GM19455 (cell line): Measurements from ENCODE around the gene PRODH.
"Not testable (repeated sequence)": the region's sequence is repeated elsewhere in the genome, so short reads cannot be mapped to it uniquely, and the experiment has no call there.

Experiments
- ATAC-seq: cut with Tn5 transposase; IDR thresholded peaks from one replicate; pipeline ENCODE4 v1.9.1; 2021; ENCODE audit not compliant: unreplicated experiment

The PRODH gene

GRCh38 chr22:18968011-18968749 lies 32.1 kb upstream of the PRODH start:
- ATAC-seq, result no peak

- not testable (repeated sequence) for ATAC-seq
These were observed 31.4 kb upstream of the PRODH start for GRCh38 chr22:18967391-18968010.

GRCh38 chr22:18966748-18967147 lies 30.7 kb upstream of the PRODH start:
- ATAC-seq, result no peak

- ATAC-seq, result no peak
These were observed 29.7 kb upstream of the PRODH start for GRCh38 chr22:18965526-18966421.

- ATAC-seq, result not testable (repeated sequence)
These were observed 28.6 kb upstream of the PRODH start for GRCh38 chr22:18964501-18965265.

GRCh38 chr22:18964051-18964450 lies 28.0 kb upstream of the PRODH start:
- ATAC-seq, result not testable (repeated sequence)

- no peak for ATAC-seq
These were observed 26.2 kb upstream of the PRODH start for GRCh38 chr22:18962308-18962635.

GRCh38 chr22:18961632-18962307 lies 25.7 kb upstream of the PRODH start:
- ATAC-seq, result not testable (repeated sequence)

GRCh38 chr22:18961201-18961600 lies 25.1 kb upstream of the PRODH start:
- not testable (repeated sequence) for ATAC-seq

GRCh38 chr22:18960166-18960820 lies 24.2 kb upstream of the PRODH start:
- not testable (repeated sequence) for ATAC-seq

- not testable (repeated sequence) for ATAC-seq
These were observed 23.6 kb upstream of the PRODH start for GRCh38 chr22:18959741-18960140.

- ATAC-seq, result not testable (repeated sequence)
These were observed 23.2 kb upstream of the PRODH start for GRCh38 chr22:18959266-18959665.

- not testable (repeated sequence) for ATAC-seq
These were observed 22.6 kb upstream of the PRODH start for GRCh38 chr22:18958738-18959137.

- not testable (repeated sequence) for ATAC-seq
These were observed 22.2 kb upstream of the PRODH start for GRCh38 chr22:18958321-18958705.

- not testable (repeated sequence) for ATAC-seq
These were observed 21.7 kb upstream of the PRODH start for GRCh38 chr22:18957621-18958320.

GRCh38 chr22:18956956-18957355 lies 20.9 kb upstream of the PRODH start:
- not testable (repeated sequence) for ATAC-seq

GRCh38 chr22:18956121-18956895 lies 20.2 kb upstream of the PRODH start:
- ATAC-seq, result not testable (repeated sequence)

GRCh38 chr22:18955696-18956095 lies 19.6 kb upstream of the PRODH start:
- ATAC-seq, result no peak
